ENCODE data around the gene STAT5A.
"Not testable (repeated sequence)": the region's sequence is repeated elsewhere in the genome, so short reads cannot be mapped to it uniquely, and the experiment has no call there.

STAT5A gene

DNA sequence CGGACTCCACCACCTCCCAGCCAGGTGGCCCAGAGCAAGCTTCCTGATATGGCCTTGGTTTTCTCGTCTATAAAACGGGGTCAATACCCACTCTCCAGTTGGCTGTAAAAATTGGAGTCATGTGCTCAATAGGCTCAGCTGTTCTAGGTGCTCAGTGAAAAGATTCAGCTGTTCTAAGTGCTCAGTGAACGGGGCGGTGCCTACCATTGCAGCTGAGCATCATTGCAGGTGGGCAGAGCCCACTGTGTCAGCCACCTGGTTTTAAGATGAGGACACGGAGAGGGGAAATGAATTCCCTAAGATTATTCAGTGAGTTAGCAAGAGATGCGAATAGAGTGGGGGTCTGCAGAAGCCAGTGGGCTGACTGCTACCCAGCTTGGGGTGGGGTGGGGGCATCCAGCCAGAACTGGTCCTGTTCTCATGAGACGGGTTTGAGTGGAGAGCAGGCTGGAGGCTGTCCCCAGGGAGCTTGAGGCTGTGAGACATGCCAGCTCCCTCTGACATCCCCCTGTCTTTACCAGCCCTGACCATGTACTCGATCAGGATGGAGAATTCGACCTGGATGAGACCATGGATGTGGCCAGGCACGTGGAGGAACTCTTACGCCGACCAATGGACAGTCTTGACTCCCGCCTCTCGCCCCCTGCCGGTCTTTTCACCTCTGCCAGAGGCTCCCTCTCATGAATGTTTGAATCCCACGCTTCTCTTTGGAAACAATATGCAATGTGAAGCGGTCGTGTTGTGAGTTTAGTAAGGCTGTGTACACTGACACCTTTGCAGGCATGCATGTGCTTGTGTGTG lies 21.9 kb downstream of the STAT5A start:
- DNase-seq: no peak

DNA sequence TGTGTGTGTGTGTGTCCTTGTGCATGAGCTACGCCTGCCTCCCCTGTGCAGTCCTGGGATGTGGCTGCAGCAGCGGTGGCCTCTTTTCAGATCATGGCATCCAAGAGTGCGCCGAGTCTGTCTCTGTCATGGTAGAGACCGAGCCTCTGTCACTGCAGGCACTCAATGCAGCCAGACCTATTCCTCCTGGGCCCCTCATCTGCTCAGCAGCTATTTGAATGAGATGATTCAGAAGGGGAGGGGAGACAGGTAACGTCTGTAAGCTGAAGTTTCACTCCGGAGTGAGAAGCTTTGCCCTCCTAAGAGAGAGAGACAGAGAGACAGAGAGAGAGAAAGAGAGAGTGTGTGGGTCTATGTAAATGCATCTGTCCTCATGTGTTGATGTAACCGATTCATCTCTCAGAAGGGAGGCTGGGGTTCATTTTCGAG lies 22.5 kb downstream of the STAT5A start:
- DNase-seq: no peak

DNA sequence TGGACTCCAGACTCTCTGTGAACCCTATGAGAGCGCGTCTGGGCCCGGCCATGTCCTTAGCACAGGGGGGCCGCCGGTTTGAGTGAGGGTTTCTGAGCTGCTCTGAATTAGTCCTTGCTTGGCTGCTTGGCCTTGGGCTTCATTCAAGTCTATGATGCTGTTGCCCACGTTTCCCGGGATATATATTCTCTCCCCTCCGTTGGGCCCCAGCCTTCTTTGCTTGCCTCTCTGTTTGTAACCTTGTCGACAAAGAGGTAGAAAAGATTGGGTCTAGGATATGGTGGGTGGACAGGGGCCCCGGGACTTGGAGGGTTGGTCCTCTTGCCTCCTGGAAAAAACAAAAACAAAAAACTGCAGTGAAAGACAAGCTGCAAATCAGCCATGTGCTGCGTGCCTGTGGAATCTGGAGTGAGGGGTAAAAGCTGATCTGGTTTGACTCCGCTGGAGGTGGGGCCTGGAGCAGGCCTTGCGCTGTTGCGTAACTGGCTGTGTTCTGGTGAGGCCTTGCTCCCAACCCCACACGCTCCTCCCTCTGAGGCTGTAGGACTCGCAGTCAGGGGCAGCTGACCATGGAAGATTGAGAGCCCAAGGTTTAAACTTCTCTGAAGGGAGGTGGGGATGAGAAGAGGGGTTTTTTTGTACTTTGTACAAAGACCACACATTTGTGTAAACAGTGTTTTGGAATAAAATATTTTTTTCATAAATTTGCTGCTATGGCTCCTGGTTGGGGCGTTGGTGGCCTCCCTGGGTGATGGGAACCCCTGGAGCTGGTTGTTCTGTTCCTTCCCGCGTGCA lies 23.1 kb downstream of the STAT5A start:
- peak in 1 of 2 experiments; percentile 41 for DNase-seq

DNA sequence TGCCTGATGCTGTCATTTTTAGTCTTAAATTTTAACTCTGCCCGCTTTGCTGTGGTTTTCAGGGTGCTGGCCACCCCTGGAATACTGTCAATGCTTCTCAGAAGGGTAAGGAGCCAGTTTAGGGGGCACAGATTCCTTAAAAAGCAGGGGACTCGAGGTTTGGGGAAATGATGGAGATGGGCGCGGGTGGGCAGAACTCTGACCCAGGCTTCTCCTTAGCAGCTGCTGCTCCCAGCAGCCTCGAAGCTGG lies 23.7 kb downstream of the STAT5A start:
- no peak for DNase-seq

DNA sequence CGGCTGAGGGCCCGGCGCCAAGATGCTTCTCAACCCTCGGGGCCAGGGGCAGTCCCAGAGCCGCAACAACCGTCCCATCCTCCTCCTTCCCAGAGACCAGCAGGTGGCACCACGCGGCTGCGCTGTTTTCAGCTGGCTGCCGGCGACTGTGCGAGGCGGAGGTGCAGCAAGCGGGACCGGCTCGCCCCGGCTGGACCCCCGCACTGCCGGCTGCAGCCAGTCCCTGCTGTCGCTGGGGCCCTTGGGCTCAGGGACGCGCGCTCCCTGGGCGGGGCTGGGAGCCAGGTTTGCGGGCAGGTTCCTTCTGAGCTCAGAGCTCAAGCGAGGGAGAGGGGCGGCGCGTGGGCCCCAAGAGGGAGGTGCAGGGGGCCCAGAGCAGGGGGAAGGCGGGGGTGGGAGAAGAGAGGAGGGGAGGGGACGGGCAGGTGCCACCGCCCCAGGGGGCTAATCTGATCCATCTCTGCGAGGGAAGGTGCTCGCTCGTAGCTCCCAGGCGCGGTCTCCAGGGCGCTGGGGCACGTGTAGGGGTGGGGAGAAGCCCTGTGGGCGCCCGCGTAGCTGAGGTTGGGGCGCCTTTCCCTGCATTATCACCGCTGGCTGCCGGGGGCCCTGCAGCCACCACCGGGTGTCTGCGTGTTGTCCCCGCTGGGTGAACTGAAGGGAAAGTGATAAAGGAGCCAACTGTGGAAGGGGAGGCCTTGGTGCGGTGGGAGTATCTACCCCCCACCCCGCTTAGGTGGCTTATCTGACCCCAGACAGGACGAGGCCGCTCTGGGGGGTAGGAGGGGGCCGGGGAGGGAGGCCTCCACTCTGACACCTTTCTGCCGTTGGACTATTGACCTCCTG lies 24.2 kb downstream of the STAT5A start:
- peak; percentile 96 to 97 for DNase-seq

DNA sequence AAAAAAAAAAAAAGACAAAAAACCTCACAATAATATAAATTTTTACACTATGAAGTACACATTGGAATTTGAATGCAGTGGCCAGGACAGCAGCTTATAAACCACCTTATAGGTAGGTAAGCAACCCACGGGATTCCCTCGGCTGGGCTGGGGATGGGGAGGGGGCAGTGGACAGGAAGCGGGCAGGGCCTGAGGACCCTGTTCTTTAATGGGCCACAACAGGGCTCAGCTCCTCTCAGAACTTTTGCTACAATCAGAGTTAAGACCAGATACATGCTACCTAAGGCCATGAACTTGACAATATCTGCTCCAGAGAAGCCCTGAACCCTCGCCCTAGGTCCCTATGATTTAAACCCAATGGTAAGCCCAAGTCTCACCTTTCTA lies 25.1 kb downstream of the STAT5A start:
- DNase-seq: no peak

DNA sequence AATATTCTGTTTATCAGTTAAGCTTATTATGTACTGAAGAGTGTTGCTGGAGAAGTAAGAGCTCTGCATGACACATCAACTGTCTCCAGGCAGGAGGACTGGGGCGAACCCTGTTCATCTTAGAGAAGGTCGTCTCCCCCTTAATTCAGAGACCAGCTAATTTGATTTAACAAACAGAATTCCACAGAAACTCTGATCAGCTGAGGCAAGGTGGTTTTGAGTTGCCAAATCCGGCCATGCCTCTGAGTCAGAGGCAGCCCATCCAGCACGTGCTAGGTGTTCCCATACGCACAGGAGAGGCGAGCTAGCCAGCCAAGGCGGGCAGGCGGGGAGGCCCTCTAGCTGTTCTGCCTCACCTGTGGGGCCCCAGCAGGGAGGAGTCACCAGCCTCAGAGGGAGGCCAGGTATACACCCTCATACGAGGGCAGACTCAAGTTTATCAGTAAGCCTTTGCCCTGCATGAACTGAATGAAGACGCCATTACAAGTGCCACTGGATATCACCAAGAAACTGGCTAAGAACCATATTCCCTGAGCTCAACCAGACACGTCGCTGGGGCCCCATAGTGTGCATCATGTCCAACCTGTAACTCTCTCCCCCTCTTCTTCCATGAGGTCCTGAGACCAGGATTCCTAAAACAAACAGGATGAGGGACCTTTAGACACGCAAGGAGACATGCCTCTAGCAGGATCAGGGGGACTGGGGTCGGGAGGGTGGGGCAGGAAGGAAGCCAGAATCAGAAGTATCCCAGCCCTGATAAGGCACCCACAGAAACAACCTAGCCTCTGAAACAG lies 25.7 kb downstream of the STAT5A start:
- DNase-seq: no peak

DNA sequence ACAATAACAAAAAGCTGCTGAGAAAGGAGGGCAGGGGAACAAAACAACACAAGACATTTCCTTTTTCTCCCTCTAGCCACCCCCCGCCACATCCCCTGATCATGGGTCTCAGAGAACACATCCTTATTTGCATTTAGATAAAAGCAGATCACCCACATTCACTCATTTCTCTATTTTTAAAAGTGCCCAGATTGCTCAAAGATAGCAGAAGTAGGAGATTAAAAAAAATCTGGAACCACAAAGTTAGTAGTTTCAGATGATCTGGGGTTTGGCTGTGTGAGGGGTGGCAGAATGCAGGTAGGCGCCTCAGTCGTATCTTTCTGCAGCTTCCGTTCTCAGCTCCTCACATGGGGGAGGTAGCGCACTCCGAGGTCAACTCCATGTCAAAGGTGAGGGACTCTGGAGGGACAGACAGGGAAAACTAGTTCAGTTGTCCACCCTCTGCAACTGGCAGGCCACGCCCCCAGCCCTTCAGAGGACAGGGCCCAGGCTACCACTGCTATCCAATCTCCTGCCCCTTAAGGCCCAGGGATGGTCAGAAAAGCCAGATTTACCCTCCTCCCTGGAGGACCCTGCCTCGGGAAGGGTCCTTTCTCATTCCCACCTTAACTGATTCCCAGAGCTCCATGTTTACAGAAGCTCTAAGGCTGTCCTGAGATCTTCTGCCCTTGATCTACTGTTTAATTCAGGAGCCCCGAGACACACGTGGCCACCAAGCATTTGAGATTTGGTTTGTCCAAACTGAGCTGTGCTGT lies 27.3 kb downstream of the STAT5A start:
- DNase-seq: no peak

DNA sequence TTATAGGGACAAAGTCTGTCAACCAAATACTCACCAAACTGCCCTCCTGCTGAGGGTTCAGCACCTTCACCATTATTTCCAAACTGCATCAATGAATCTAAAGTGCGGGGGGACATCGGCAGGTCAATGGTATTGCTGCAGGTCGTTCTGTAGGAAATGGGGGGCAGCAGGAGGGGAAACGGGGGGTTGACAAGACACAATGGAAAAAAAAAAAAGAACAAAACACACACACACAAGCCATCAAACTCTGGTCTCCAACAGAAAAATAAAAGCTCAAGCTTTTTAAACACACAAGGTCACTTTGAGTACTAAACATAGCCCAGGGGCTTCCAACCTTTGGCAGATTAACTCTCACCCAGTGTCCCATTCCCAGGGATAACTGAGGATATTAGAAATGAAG lies 28.5 kb downstream of the STAT5A start:
- DNase-seq: no peak

DNA sequence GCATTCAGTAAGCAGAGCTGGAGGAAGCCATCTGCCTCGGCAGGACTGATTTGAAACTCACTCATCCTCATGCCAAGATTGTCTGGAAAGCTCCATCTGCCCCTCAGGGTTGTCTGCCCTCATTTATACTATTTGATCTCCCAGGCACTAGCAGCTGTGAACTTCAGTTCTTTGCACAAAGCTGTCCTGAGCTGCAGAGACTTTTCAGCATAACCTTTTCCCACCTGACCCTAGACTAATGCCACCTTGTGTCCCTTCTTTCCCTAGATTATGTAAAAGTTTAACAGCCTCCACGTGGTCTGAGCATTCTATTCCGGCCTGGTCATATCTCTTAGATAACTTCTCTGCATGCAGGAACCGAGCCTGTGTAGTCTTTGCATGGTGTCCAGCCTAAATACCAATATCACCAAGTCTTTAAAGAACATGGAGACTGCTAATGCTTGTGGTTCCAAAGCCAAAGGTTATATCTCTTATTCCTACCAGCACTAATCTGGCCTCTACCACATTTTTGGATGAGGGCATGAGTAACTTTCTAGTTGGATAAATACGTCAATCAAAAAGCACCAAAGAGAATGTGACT lies 29.1 kb downstream of the STAT5A start:
- DNase-seq: no peak

DNA sequence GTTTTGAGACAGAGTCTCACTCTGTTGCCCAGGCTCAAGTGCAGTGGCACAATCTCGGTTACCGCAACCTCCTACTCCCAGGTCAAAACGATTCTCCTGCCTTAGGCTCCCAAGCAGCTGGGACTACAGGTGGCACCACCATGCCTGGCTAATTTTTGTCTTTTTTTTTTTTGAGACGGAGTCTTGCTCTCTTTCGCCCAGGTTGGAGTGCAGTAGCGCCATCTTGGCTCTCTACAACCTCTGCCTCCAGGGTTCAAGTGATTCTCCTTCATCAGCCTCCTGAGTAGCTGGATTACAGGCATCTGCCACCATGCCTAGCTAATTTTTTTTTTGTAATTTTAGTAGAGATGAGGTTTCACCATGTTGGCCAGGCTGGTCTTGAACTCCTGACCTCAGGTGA lies 29.7 kb downstream of the STAT5A start:
- DNase-seq: not testable (repeated sequence)

DNA sequence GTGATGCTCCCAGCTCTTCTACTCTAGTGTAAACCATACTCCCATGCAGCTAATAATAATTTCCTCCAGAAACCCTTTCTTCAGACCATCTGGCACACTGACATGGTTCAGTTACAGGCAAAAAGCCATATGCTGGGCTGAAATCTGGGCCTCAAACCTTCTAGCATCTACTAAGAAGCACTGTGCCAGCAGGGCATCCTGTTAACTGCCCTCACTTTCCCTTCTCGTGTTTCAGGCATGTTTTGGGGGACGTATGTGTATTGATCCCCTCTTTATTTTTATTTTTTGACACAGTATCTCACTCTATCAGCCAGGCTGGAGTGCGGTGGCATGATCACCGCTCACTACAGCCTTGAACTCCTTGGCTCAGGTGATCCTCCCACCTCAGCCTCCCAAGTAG lies 33.3 kb downstream of the STAT5A start:
- DNase-seq: no peak

DNA sequence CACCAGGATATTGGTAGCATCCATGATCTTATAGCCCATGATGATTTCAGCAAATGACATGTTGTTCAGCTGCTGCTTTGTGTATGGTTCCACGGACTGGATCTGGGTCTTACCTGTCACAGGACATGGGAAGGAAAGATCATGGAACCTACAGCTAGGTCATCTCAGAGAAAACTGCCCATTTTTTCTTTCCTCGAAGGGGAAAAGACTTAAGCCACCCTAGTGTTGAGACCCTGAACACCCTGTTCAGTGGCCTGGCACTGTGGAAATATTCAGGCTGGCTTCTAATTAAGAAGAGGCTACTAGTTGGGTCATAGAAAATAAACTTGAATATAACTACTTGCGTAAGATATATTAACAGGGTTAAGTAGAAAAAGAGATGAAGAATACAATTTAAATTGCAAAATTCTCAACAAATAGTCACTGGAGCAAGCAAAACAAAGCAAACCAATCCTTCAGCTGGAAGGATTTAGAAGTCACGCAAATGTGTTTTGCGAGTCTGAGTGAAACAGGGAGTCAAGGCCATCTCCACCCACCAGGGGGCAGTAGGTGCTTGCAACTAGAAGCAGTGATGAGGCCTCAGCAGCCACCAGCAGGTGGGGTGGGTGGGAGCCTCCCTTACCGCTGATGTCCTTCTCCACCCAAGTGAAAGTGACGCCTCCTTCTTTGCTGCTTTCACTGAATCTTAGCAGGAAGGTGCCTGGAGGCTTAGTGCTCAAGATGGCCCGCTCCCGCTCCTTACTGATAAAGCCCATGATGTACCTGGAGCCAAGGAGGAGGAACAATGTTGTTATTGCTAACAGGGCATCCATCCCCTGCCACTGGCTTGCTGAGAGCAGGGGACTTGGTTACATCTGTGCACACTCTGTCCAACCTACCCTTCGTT lies 34.3 kb downstream of the STAT5A start:
- peak; percentile 91 to 94 for DNase-seq

DNA sequence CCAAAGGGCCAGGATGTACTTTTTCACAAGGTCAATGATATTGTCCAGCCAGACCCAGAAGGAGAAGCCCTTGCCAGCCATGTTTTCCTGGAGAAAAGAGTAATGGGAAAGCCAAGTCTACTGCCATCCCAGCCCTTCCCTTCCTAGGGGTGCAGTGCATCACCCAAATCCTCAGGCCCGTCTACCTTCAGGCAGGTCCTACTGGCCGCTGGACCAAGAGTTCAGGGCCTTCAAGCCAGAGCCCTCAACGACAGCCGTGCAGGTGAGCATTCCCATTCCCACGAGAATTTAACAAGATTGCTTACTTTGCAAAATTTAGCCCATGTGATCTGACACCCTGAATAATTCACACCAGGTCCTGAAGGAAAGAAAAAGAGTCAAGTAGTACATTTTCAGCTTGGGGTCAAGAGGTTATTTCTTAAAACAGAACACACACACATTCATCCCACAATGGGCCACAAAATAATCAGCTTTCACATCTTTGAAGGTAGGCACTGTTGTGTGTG lies 35.0 kb downstream of the STAT5A start:
- DNase-seq: no peak

DNA sequence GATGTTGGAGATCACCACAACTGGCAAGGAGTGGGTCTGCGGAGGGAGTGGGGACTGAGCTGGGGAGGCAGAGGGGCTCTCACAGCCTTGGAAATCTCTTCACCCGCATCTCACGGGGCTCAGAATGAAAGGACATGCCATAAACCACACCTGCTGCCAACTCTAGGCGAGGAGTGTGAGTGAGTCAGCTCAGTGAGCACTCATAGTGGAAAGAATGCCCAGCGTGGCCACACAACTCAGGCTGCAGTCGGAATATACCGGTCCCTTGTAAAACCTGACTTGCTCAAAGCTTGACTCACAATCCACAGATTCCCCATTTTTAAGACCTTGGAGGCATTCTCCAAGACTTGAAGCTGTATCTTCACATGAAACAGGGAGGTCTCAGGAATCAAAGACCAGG lies 36.7 kb downstream of the STAT5A start:
- no peak for DNase-seq

DNA sequence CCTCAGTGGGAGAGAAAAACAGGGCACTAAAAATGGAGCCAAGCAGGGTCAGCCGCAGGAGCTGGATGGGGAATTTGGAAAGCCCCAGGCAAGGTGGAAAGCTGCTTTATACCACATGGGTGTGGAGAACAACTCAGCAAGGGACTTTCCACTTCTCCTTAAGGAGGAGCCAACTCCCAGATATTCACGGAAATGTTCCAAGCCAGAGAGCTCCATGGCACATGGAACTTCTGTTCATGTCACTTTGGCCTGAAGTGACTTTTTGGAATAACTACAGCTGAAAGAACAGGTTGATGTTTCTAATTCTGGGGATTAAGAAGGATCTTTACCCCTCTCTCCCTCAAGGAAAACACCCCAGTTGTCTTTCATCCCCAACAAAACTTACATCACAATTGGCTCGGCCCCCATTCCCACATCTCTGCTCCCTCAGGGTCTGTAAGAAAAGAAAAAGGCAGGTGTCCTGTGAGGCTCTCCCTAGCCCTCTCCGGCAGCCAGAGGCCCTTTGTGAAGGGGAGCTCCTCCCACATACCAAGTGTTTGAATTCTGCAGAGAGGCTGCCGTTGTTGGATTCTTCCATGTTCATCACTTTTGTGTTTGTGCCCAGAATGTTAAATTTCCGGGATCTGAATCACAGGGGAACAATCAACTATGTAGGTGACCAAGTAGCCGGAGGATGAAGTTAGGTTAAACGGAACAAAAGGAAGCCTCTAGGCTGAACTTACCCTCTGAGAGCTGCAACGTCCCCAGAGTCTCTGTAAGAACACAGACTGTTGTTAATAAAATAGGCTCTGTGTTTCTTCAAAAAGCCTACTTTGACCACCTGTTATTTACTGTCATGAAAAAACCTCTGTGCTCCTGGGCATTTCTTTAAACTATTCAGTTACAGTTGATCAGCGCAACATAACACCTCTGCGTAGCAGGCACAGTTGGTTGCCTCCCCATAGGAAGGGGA lies 41.0 kb downstream of the STAT5A start:
- DNase-seq: no peak

DNA sequence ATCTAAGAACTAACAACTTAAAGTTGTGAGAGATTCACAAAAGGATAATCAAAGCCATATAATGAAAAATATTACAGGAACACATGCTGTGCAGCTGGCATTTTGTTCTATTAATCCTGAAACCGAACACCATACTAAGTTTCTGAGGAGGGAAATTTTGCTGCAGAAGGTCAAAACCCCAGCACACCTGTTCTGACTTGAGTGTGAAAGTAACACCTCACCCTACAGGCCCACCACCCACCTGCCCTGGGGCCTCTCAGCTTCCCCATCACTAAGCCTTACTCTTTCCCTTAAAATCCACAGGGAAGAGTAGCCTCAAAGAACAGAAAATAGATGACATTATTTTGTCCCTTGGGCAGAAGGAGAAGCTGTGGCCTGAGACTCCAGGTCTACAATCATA lies 44.8 kb downstream of the STAT5A start:
- DNase-seq: no peak

DNA sequence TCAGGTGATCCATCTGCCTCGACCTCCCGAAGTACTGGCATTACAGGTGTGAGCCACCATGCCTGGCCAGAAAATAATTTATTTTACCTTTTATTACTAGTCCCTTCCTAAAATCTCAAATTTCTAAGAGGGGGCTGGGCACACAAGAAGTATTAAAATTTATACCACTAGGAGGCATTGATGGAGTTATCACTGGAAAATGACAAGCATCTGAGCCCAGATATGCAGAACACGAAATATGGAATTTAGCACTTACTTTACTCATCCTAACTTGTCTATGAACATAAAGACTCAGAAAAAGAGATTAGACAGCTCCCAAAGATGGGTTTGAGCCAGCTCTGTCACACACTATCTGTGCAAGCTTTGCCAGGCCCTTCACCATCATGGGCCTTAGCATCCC lies 46.4 kb downstream of the STAT5A start:
- DNase-seq: no peak

DNA sequence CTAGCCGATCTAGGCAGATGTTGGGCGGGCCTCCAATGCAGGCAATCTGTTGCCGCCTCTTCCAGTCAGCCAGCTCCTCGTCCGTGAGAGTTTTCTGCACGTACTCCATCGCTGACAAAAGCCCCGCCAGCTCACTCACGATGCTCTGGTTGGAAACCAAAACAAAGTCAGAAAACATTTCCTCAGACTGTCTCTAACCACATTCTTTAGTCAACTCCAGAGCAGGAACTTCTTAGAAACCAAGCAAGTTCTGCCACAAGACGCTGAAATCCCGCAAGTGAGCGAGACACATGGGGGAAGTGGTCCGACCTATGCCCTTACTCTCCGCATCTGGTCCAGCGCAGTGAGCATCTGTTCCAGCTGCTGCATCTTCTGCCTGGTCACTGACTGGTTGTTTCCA lies 49.1 kb downstream of the STAT5A start:
- no peak for DNase-seq
